ENCODE measurements around the gene MAMSTR.

The MAMSTR gene

GRCh38 chr19:48674921-48675824 is 44.4 kb downstream of the MAMSTR start (continued):
- TF ChIP-seq ATF2 (tag by site-specific recombination; IDR thresholded peaks at IDR 0.05; ENCODE audit: low read depth): no peak
- TF ChIP-seq ZNF114 (tag by site-specific recombination; IDR thresholded peaks at IDR 0.05): no peak
- no peak for TF ChIP-seq ZBTB21 (tag by site-specific recombination; IDR thresholded peaks at IDR 0.05)
- TF ChIP-seq ZNF580 (tag by site-specific recombination; IDR thresholded peaks at IDR 0.05): no peak
- TF ChIP-seq ZXDB (tag by site-specific recombination; IDR thresholded peaks at IDR 0.05): no peak
- TF ChIP-seq ZNF707 (tag by site-specific recombination; IDR thresholded peaks at IDR 0.05): no peak
- TF ChIP-seq ZNF350 (tag by site-specific recombination; IDR thresholded peaks at IDR 0.05): no peak
- TF ChIP-seq ZFP41 (tag by site-specific recombination; IDR thresholded peaks at IDR 0.05; ENCODE audit: borderline replicate concordance): no peak
- no peak for TF ChIP-seq SETDB1 (IDR thresholded peaks at IDR 0.05; ENCODE audit: insufficient read length, low read length)
- no peak for TF ChIP-seq ZBTB10 (tag by site-specific recombination; IDR thresholded peaks at IDR 0.05)
- peak; percentile 90 for TF ChIP-seq CTCF (tag by site-specific recombination; IDR thresholded peaks at IDR 0.05)
- TF ChIP-seq ZNF660 (tag by site-specific recombination; IDR thresholded peaks at IDR 0.05): peak; percentile 77; the same call in 1 of the 2 replicates
- no peak for TF ChIP-seq SP2 (tag by site-specific recombination; IDR thresholded peaks at IDR 0.05)
- TF ChIP-seq ZNF426 (tag by site-specific recombination; IDR thresholded peaks at IDR 0.05): no peak
- peak; percentile 52 for TF ChIP-seq ZNF341 (tag by site-specific recombination; IDR thresholded peaks at IDR 0.05; ENCODE audit: low read depth)
- TF ChIP-seq ZNF26 (tag by site-specific recombination; IDR thresholded peaks at IDR 0.05): no peak
- TF ChIP-seq ZEB2 (tag by site-specific recombination; IDR thresholded peaks at IDR 0.05): no peak
- no peak for TF ChIP-seq REPIN1 (tag by site-specific recombination; IDR thresholded peaks at IDR 0.05; ENCODE audit: low read depth)
- no peak for TF ChIP-seq ZNF747 (tag by site-specific recombination; IDR thresholded peaks at IDR 0.05)
- no peak for TF ChIP-seq ZSCAN5A (tag by site-specific recombination; IDR thresholded peaks at IDR 0.05)
- TF ChIP-seq KLF8 (tag by site-specific recombination; IDR thresholded peaks at IDR 0.05): no peak
- TF ChIP-seq TSHZ1 (tag by site-specific recombination; IDR thresholded peaks at IDR 0.05; ENCODE audit: borderline replicate concordance): no peak
- no peak for TF ChIP-seq ZSCAN4 (tag by site-specific recombination; IDR thresholded peaks at IDR 0.05)
- no peak for TF ChIP-seq ZNF248 (tag by site-specific recombination; IDR thresholded peaks at IDR 0.05)
- 0 out of 2 replicates have a peak, but pooled peaks have one; percentile 59 for TF ChIP-seq ZSCAN30 (tag by site-specific recombination; IDR thresholded peaks at IDR 0.05)
